HG03469 (cell line): ENCODE measurements around the gene SMG5.

Experiments used
- ATAC-seq: cut with Tn5 transposase; IDR thresholded peaks from one replicate; pipeline ENCODE4 v1.9.1; 2021; ENCODE audit warnings: mild to moderate bottlenecking, moderate library complexity, moderate number of reproducible peaks; ENCODE audit not compliant: unreplicated experiment

SMG5 gene

DNA sequence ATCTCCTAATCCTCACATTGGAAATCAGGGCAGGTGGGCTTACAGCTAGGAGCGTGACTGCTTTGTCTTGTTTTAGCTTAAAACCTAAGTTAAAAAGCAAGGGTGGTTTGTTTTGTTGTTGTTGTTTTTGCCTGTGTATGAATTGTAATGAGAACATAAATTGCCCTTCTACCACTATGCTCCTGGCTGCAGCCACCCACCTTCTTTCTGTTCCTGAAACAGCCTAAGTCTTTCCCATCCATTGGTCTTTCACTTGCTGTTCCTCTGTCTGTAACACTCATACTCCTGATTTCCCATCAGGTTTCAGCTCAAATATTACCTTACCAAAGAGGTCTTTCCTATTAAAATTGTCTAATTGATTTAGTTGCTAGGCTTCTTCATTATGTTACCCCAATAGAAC, 896 bp upstream of the SMG5 start:
- no peak for ATAC-seq

DNA sequence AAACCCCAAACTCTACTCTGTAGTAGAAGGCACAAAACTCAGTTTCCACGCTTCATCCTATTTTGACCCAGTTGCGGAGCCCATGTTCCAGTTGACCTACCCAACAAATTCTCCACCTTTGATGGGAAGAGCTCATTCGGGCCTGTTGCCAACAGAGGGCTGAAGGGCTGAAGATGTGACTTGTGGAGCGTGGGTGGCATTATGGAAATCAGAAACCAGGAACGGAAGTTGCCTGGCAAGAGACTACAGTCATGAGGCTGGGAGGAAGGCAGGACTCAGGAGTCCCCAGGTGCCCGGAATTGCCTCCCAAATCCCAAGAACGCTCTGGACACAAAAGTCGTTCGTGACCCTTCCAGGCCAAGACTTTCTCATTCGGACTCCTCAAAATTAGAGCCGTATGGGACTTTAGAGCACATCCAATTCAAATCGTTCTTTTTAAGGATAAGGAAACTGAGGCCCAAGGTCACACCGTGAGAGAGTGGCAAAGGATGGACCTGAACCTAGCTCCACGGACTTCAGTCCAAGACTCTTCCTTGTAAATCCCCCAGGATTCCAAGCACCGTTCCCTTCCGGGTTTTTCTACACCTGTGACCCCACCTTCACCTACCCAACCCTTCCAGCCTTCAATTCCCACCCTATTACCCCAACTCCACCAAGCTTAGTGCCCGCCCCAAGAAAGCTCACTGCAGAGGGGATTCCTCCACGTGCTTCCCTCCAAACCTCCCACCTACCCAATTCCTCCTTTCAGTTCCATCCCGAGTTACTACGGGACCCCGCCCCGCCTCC, 739 bp downstream of the SMG5 start:
- no peak for ATAC-seq

DNA sequence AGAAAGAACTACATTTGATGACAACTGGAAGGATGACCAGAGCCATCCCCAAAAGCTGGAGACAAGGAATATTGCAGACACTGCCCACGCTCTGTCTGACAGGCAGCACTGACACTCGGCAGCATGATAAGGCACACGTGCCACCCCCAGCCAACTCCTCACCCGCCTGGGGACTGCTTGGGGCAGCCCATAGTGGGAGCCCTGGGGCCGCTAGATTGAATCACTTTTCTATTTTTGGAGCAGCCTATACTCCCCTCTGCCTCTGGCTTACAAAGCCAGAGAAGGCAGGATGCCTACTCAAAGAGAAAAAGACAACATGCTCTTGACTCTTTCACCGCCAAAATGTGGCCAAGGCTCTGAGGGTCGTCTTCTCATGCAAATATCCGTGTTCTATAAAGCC, 1.3 kb downstream of the SMG5 start:
- no peak for ATAC-seq

DNA sequence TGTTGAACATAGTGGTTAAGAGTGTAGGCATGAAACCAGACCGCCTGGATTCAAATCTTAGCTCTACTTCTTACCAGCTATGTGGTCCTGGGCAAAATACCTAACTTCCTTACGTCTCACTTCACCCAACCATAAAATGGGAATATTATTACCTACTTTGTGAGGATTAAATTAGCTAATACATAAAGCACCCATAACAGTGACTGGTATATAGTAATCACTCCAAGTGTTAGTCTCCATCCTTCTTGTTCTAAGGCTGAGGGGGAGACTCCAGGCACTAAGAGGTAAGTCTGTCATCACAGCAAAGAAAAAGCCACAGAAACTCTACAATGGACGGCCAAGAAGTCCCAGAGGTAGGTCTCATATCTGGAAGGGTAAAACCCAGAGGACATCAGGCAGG, 2.8 kb downstream of the SMG5 start:
- ATAC-seq: no peak

DNA sequence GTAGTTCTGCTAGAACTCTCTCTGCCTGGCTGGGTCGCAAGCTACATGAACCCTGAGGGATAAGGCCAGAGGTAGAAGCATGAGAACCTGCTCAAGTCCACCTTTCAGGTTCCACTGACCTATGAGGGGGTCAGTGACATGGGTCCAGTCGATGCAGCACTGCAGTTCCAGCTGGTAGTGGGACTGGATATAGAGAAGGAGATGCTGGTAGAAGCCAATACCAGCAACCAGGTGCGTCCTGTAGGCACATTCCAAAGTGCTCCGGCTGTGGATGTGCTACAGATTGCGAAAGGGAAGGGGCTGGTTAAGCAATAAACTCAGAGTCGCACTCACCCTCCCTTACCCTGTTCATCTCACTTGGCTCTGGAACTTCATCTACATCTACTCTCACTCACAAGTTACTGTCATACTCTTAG, 5.7 kb downstream of the SMG5 start:
- ATAC-seq: no peak

DNA sequence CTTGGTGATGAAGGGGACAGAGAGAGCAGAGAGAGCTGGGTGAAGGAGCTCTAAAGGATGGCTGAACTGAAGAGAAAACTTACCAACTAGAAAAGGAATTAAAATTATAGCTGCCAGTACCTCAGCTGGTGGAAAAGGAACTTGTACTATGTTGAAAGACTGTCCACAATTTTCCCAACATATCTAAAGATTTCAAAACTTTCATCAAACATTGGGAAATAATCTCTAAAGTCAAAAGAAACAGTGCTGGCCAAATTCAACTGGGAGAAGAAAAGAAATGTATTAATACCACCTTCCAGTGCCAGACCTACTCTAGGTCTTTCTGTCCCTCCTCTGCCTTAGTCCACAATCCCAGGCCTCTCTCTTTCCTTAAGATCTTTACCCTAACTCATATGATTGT, 6.1 kb downstream of the SMG5 start:
- ATAC-seq: no peak

DNA sequence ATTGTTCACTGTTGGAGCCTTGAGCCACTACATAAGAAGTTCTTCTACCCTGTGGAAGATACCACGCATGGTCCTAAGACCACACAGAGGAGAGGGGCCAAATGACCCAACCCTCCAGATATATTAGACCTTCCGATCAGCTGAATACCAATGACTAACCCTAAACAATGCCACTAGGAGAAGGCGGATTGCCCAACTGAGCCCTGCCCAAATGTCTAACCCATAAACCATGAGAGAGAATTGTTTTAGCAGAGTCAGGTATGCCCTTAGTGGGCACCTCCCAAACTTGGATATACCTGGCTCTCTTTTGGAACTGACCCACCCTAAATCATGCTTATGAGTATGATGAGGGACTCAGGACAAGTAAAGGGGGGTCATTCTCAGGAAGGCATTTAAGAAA, 12.3 kb downstream of the SMG5 start:
- no peak for ATAC-seq

DNA sequence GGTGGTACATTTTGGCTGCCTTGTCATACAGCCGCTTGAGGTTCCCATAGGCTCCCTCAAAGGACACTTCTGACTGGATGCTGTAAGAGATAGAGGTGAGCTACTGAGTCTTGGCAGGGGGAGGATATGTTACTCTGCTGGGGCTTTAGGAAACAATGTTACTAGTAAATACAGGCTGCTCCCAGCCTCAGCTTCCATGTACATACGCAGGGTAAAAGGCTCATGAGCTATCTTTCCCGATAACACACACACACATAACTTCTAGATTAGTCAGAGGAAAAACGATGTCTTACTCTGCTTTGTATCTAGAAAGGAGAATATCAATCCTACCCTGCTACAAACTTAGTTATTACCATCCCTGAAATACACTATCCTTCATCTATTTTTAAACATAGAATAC, 14.3 kb downstream of the SMG5 start:
- no peak for ATAC-seq

DNA sequence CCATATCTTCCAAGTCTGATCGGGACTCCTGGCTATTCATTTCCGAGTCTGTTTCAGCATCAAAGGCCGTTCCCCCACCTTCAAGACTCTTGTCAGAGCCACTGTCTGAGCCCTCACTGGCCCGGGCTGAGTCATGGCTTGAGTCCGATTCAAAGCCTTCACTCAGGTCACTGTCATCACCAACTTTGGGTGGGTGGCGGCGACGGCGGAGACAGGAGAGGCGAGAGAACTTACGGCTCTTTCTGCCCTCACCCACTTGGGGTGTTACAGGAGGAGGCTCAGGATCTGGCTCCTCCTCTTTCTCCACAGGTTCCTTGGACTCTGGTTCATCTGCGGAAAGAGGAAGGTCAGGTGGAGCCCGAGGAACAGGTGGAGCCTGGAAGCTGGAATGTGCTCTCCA, 16.6 kb downstream of the SMG5 start:
- ATAC-seq: no peak

DNA sequence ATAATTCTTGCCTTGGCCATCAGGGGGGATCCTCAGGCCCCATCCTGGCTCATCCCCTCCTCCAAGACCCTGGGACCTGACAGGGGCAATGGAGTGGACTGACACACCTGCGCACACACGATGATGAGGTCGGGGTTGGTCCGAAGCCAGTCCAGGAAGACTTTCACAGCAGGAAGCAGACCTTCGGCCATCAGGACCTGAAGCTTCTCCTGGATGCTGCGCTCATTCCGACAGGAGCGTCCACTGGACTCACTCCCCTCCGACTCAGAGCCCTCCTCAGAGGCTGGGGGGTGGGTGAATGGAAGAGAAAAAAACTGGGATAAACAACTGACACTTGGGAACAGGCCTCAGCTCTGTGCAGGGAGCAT, 19.4 kb downstream of the SMG5 start:
- ATAC-seq: no peak

DNA sequence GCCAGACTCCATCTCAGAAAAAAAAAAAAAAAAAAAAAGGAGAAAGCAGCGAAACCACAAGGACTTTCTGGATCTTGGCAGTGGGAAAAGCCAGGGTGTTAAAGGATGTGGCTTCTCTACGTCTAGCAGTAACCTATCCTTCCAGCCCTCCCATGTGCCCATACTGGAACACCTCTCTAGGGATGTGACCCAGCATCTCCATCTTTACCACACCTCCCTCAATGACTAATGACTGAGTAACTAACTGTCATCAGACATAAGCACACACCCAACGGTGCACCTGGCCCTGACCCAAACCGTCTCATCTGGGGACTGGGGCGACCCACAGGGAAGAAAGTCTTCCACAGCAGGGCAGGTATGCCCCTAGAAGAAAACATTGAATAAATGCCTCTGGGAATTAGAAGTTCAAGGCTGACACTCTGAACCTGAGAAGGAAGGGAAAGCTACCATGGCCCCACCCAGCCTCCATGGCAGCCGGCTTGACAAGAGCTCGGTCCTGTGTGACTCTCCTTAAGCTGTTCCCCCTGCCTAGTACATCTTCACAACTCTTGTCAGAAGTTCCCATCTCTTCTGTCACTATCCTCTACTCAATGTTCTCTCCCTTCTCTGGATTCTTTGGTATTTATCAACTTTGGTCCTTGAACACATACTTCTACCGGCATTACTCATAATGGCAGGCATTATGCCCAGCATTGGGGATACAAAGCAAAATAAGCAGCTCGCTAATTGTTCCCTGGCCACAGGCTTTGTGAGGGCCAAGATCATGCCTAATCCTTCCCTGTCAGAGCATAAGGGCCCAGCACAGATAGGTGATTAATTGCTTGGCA, 20.0 kb downstream of the SMG5 start:
- ATAC-seq: no peak

DNA sequence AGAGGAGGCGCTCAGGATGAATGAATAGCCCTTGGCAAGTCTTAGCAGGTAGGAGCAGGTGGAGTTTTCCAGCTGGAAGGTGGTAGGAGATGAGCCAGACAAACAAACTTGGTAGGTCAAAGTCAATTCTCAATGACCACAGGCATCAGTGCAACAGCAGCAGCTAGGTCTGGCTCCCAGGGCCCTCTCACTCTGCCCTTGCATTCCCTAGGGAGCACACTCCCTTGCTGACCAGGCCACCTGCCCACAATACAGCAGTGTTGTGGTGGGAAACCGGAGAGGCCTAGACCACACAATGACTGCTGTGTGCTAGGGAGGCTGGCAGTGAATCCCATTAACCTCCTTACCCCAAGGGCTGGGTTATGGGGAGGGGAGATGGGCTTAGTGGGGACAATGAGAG, 21.7 kb downstream of the SMG5 start:
- ATAC-seq: no peak

DNA sequence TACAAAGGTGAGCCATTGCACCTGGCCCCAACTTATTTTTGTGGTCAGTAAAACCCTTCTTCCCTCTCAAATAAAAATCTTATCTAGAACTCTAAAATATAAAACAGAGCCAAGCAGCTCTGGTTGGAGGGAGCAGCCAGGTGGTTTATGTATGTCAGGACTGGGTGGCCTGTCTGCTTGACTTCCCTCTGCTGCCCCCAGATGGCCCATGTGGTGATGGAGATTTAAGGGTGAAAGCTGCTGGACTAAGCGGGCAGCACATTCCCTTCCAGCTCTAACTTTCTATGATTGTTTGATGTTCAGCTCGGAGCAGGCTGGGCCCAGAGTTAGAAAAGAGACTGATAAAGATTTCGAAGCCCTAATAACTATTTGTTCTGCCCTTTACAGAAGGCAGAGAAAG, 22.8 kb downstream of the SMG5 start:
- no peak for ATAC-seq

DNA sequence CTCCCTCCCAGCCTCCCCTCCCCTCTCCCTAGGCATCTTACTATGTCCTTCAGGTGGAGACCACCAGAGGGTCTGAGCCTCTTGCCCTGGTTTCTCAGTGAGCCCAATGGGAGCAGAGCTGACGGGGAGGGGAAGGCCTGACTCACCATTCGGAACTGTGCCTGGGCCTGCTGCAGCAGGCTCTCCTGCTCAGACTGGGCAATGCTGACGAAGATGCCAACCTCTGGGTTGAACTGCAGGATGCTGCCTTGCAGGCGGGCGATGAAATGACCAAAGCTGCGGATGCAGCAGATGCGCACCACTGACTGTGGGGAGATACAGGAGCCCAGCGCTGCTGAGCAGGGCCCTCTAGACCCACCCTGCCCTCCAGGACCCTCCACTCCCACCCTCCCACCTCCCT, 23.8 kb downstream of the SMG5 start:
- no peak for ATAC-seq

DNA sequence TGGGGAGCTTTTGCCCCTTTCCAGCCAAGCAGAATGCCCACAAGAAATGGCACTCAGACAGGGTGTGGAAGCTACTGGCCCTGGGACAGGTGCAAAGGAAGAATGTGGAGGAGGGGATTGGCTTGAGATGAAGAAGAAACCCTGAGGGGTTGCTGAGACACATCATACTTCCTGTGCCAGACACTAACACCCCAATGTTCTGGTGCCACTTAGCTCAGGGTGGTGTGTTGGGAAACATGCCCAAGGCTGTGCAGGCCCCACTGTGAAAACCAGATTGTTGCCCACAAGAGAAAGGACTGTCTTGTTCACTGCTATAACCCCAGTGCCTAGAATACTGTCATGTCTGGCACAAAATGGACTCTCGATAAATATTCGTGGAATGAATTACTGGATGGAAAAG, 24.9 kb downstream of the SMG5 start:
- ATAC-seq: no peak

DNA sequence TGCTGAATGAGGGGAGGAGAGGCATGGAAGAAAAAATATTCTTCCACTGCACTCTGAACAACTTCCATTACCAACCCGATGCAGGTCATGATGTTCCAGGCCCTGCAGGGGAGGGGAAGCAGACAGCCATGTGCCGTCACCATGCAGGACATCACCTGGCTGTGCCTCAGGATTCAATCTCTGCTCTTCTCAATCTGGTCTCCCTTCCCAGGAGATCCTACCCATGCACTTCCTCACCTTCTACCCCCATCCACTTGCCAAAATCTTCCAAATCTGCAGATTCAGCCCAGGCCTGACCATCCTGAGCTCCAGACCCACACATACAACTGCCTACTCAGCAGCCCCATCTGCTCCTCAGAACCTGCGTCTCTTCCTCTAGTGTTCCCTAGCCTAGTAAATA, 29.0 kb downstream of the SMG5 start:
- no peak for ATAC-seq

DNA sequence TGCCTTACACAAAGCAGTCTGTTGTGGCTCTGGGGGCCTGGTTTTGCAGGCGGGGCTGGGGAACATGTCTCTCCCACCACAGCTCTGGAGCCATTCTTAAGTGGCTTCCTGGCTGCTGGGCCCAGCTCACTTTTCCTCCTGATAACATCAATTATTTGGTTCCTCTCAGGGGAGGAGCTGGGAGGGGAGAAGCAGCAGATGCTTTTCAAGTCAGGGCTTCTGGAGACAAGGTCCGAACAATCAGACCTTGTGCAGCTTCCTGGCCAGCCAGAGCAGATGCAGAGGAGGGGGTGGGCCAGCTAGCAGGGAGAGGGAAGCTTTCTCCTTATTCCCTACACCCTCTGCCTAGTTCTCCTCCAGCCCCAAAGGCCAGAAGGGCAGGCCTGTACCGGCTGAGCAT, 31.1 kb downstream of the SMG5 start:
- no peak for ATAC-seq

DNA sequence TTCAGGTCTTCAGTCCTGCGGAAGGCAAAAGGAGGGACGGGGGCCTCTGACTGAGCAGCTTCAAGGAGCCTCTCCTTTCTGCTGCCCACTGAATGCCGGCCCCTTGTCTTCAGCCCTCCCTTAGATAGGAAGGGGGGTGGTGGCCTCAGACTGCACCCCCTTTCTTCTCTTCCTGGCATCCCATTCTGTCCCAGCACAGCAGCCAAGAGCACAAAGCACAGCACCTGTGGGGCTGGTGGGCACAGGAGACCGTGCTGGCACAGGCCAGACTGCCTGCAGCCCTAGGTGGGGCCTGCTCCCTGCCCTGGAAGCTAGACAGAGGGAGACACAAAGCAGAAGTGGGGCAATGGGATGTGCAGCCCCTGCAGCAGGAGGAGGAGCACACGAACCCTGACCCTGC, 33.0 kb downstream of the SMG5 start:
- no peak for ATAC-seq

DNA sequence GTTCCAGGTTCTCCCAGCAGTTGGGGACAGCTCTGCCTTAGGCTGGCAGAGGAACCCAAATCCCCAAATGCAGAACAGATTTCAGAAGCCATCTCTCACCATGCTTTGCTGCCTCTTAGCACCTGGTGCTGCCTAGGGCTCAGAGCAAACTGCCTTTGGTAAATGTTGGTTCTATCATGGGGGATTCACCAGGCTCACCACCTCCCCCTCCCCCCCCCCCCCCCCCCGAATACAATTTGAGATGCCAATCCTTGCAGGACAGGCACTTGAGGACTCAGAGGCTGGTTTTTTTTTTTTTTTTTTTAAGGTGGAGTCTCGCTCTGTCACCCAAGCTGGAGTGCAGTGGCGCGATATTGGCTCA, 34.3 kb downstream of the SMG5 start:
- no peak for ATAC-seq

DNA sequence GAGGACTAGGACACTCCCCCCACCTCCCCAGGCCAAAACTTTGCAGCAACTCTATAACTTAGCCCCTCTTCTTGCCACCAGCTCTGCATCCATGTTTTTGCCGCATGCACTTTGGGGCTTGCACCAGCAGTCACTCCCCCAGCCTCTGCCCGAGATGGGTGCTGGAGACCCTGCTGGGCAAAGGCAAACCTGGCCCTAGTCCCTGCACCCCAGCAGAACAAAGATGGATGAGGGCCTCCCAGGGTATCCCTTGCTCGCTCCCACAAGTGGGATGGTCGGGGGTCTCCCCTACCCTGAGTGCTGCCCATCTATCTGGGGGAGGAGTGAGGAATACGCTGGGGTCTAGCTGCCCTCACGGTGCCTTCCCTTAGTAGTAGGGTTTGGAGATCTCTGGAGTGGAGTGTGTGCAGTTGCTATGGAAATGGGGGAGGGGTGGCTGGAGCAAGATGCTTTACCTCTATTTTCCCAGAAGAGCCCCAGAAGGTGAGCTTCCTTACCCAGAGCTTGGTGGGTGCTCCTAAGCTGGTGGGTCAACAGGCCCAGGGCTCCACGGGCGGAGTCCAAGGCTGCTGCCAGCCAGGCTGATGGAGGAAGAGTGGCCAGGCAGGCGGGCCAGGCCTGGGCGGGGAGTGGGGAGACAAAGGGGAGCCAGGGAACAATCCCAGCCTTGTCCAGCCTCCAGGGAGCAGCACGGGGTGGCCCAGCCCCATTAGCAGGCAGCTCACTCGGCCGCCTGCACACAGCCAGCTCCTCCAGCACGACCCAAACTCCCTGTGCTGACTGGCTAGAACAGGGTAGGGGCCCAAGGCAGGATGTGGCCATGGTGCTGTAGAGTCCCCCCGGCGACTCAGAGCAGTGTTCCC, 34.9 kb downstream of the SMG5 start, which contains the start of gene PAQR6:
Gene PAQR6 (minus strand): TSS at position 597 of the 863 bp plus-strand sequence. CDS start 1,325 bp downstream, outside the sequence.
- ATAC-seq: no peak

DNA sequence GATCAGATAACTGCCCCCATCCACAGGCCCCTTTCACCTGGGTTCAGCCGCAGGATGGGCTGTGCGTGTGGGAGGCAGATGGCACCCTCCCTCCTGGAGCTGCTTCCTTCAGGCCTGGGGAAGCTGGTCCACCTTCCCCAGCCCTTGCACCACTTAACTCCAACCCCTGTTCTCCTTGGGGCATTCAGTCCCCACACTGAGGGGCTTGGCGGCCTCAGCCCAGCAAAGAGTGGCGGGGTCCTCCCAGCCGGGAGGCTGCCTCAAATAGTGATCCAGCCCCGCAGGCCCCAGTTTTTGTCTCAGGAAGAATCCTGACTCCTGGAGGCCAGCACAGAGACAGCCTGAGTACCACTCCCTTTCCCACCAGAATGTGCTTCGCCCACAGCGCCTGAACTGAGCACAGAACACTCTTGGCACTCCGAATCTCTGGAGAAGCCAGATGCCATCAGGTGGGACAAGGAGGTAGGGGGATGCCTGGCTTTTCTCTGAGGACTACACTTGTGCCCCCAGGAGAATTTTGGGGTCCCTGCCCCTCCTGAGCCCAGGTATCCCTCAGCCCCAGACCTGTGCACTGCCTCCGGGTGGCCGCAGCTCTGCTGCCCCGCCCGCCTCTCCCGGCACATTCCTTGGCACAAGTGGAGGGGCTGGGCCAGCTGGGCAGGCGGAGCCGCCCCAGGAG, 35.7 kb downstream of the SMG5 start:
- no peak for ATAC-seq
